Gastroesophageal sphincter (tissue), 3 donors: ENCODE measurements around the gene DARS2.

Experiments
- CTCF ChIP-seq, 4 experiments: fragments of 200-600 bp in 2 of 4; fragments of 450-650 bp in 2 of 4; sonication (generic) in 1 of 4; IDR thresholded peaks; one replicate each; pipeline ENCODE4 v1.5.1; 2017 to 2019; ENCODE audit warnings: antibody characterized with exemption in 4 of 4, mild to moderate bottlenecking in 2 of 4, moderate library complexity in 2 of 4
- EP300 ChIP-seq: sonication (generic); formaldehyde crosslinking; IDR thresholded peaks from one replicate; pipeline ENCODE4 v1.6.1; 2017; ENCODE audit warnings: antibody characterized with exemption, mild to moderate bottlenecking
- POLR2AphosphoS5 ChIP-seq: sonication (generic); formaldehyde crosslinking; IDR thresholded peaks from one replicate; pipeline ENCODE4 v1.6.1; 2017; ENCODE audit warnings: antibody characterized with exemption

- TF ChIP-seq POLR2AphosphoS5: no peak
- no peak for TF ChIP-seq CTCF (IDR thresholded peaks at IDR 0.05)
- TF ChIP-seq EP300: no peak
Observed at GRCh38 chr1:173871091-173871490, 46.6 kb downstream of the DARS2 start.
